HG02623 (cell line): ENCODE measurements around the gene GNA12.

Experiments
- ATAC-seq: cut with Tn5 transposase; IDR thresholded peaks from one replicate; pipeline ENCODE4 v1.9.1; 2021; ENCODE audit warnings: moderate library complexity; ENCODE audit not compliant: unreplicated experiment

The GNA12 gene

GRCh38 chr7:2838873-2839578, 5.1 kb downstream of the GNA12 start:
- no peak for ATAC-seq

GRCh38 chr7:2838451-2838850, 5.7 kb downstream of the GNA12 start:
- no peak for ATAC-seq

- no peak for ATAC-seq
Measured at GRCh38 chr7:2837496-2837895, 6.6 kb downstream of the GNA12 start.

GRCh38 chr7:2834748-2835441, 9.2 kb downstream of the GNA12 start:
- ATAC-seq: no peak

GRCh38 chr7:2833083-2833910, 10.8 kb downstream of the GNA12 start:
- no peak for ATAC-seq

GRCh38 chr7:2832461-2832860, 11.6 kb downstream of the GNA12 start:
- no peak for ATAC-seq

GRCh38 chr7:2830609-2831376, 13.3 kb downstream of the GNA12 start:
- ATAC-seq: no peak

- no peak for ATAC-seq
Measured at GRCh38 chr7:2829040-2829439, 15.1 kb downstream of the GNA12 start.

GRCh38 chr7:2826771-2827170, 17.3 kb downstream of the GNA12 start:
- no peak for ATAC-seq

- ATAC-seq: no peak
Measured at GRCh38 chr7:2825559-2826227, 18.4 kb downstream of the GNA12 start.

GRCh38 chr7:2824678-2825461, 19.2 kb downstream of the GNA12 start:
- ATAC-seq: peak; percentile 47

- ATAC-seq: no peak
Measured at GRCh38 chr7:2824026-2824677, 20.0 kb downstream of the GNA12 start.

GRCh38 chr7:2823130-2823529, 21.0 kb downstream of the GNA12 start:
- ATAC-seq: no peak

GRCh38 chr7:2821842-2822507, 22.1 kb downstream of the GNA12 start:
- ATAC-seq: peak; percentile 44

GRCh38 chr7:2821161-2821841, 22.8 kb downstream of the GNA12 start:
- peak; percentile 46 for ATAC-seq

GRCh38 chr7:2820508-2820934, 23.6 kb downstream of the GNA12 start:
- no peak for ATAC-seq

- ATAC-seq: no peak
Measured at GRCh38 chr7:2819954-2820397, 24.1 kb downstream of the GNA12 start.
